ENCODE results near the gene PANK4.
"Not testable (repeated sequence)": the region's sequence is repeated elsewhere in the genome, so short reads cannot be mapped to it uniquely, and the experiment has no call there.

DNA sequence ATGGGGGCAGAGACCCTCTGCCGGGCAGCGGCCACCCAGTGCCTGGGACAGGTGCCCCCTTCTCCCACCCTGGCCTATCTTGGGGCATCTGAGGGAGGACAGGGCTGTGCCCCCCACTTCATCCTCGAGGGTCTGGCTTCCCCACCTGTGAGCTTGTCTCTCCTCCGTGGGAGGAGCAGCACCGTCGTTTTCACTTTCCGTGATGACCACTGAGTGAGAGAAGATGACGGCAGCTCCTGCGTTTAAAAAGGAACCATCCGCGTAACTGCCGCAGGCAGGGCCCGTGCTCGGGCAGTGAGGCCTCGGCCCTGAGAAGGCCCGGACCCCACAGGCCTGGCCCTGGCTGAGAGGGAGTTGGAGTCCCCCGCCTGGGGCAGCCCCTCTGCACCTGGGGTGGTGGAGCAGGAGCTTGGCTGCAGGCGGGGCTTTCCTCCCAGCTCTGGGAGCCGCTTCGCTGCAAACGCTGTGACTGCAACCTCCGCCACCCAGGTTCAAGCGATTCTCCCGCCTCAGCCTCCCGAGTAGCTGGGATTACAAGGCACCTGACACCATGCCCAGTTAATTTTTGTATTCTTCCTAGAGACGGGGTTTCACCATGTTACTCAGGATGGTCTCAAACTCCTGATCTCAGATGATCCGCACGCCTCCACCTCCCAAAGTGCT is 23.1 kb upstream of the PANK4 start:
- TF ChIP-seq, protein P1, sequence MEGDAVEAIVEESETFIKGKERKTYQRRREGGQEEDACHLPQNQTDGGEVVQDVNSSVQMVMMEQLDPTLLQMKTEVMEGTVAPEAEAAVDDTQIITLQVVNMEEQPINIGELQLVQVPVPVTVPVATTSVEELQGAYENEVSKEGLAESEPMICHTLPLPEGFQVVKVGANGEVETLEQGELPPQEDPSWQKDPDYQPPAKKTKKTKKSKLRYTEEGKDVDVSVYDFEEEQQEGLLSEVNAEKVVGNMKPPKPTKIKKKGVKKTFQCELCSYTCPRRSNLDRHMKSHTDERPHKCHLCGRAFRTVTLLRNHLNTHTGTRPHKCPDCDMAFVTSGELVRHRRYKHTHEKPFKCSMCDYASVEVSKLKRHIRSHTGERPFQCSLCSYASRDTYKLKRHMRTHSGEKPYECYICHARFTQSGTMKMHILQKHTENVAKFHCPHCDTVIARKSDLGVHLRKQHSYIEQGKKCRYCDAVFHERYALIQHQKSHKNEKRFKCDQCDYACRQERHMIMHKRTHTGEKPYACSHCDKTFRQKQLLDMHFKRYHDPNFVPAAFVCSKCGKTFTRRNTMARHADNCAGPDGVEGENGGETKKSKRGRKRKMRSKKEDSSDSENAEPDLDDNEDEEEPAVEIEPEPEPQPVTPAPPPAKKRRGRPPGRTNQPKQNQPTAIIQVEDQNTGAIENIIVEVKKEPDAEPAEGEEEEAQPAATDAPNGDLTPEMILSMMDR (conservative IDR thresholded peaks at IDR 0.05) = not testable (repeated sequence)
- TF ChIP-seq ZFX (IDR thresholded peaks at IDR 0.05) = not testable (repeated sequence)

Measured in C4-2B (cell line).